H1 (cell line): ENCODE measurements around the gene GABRR2. TPM values are rescaled to one million over a fixed set of nuclear protein-coding genes. Genes with fewer than 3 reads are reported as not detected.

ENCODE experiments used
- CTCF ChIA-PET: fragments of 300-600 bp; sonication (Branson Sonifier 250); formaldehyde crosslinking; loops from one replicate; lab custom pipeline; 2021; ENCODE audit not compliant: partially characterized antibody; lab: Charles Lee
- POLR2A ChIA-PET: fragments of 300-600 bp; sonication (Branson Sonifier 250); formaldehyde crosslinking; loops from one replicate; lab custom pipeline; 2021; ENCODE audit warnings: inconsistent platforms; ENCODE audit not compliant: partially characterized antibody; lab: Charles Lee
- DNase-seq, 2 experiments: peaks; one replicate each; pipeline versions ENCODE4 v3.0.0 to v3.0.0-alpha.2; 2010 to 2022; ENCODE audit warnings: low spot score in 2 of 2, low read depth in 1 of 2, mixed read lengths in 1 of 2
- FAIRE-seq: peaks from 2 replicates; lab custom pipeline; 2011; peaks lifted over from hg19 to GRCh38; lab: Jason Lieb, UNC
- H2AFZ ChIP-seq: 2 replicates; pipeline ENCODE4 v1.8.1; 2012; ENCODE audit warnings: low read length, inconsistent platforms
- H2AK5ac ChIP-seq: 2 replicates; pipeline ENCODE4 v1.6.1; 2013; ENCODE audit warnings: low read depth, low read length
- H2BK120ac ChIP-seq: replicated peaks from 2 replicates; pipeline ENCODE3; 2013; ENCODE audit warnings: low read depth, low read length, inconsistent platforms
- H2BK12ac ChIP-seq: 2 replicates; pipeline ENCODE4 v1.6.1; 2013; ENCODE audit warnings: low read depth, low read length
- H2BK15ac ChIP-seq: 2 replicates; pipeline ENCODE4 v1.6.1; 2013; ENCODE audit warnings: low read length
- H2BK20ac ChIP-seq: 2 replicates; pipeline ENCODE4 v1.6.1; 2013; ENCODE audit warnings: low read length
- H2BK5ac ChIP-seq: 2 replicates; pipeline ENCODE4 v1.6.1; 2013; ENCODE audit warnings: low read depth, low read length
- H3K14ac ChIP-seq: 2 replicates; pipeline ENCODE4 v1.6.1; 2013; ENCODE audit warnings: inconsistent platforms; ENCODE audit not compliant: insufficient read length
- H3K18ac ChIP-seq: 2 replicates; pipeline ENCODE4 v1.6.1; 2013; ENCODE audit warnings: low read length; ENCODE audit errors: extremely low read depth
- H3K23ac ChIP-seq: 2 replicates; pipeline ENCODE4 v1.6.1; 2013; ENCODE audit warnings: inconsistent platforms; ENCODE audit not compliant: insufficient read length
- H3K23me2 ChIP-seq: 2 replicates; pipeline ENCODE4 v1.6.1; 2013; ENCODE audit warnings: low read depth, low read length
- H3K27ac ChIP-seq: 2 replicates; pipeline ENCODE4 v1.6.1; 2011; ENCODE audit warnings: low read depth, low read length, inconsistent platforms
- H3K27me3 ChIP-seq, 4 experiments: replicated peaks in 1 of 4; 1 replicate in 1 of 4; 2 replicates in 3 of 4; pipeline versions ENCODE4 v1.6.1 to v1.8.1; 2011 to 2013; ENCODE audit warnings: low read length in 3 of 4, mild to moderate bottlenecking in 3 of 4, inconsistent platforms in 2 of 4, mixed read lengths in 2 of 4, moderate library complexity in 1 of 4; ENCODE audit not compliant: control insufficient read depth in 3 of 4, insufficient read depth in 3 of 4; ENCODE audit errors: extremely low read depth in 1 of 4
- H3K36me3 ChIP-seq, 4 experiments: 2 replicates each; pipeline versions ENCODE4 v1.6.1 to v1.8.1; 2011 to 2013; ENCODE audit warnings: mild to moderate bottlenecking in 4 of 4, low read length in 3 of 4, moderate library complexity in 2 of 4, control low read depth in 1 of 4, inconsistent platforms in 1 of 4; ENCODE audit not compliant: insufficient read depth in 4 of 4, control insufficient read depth in 2 of 4
- H3K4ac ChIP-seq: replicated peaks from 2 replicates; pipeline ENCODE3; 2013; ENCODE audit warnings: low read length, low read depth, mixed read lengths, inconsistent platforms; ENCODE audit not compliant: insufficient read length
- H3K4me1 ChIP-seq, 4 experiments: replicated peaks in 1 of 4; 1 replicate in 1 of 4; 2 replicates in 3 of 4; pipeline versions ENCODE4 v1.6.1 to v1.8.1; 2011 to 2013; ENCODE audit warnings: low read length in 3 of 4, inconsistent platforms in 2 of 4, mixed read lengths in 1 of 4; ENCODE audit not compliant: insufficient read depth in 4 of 4, control insufficient read depth in 3 of 4
- H3K4me2 ChIP-seq, 2 experiments: 2 replicates each; pipeline versions ENCODE4 v1.6.1 to v1.8.1; 2011 to 2013; ENCODE audit warnings: low read depth in 2 of 2, low read length in 2 of 2, control low read depth in 1 of 2, inconsistent platforms in 1 of 2, mild to moderate bottlenecking in 1 of 2; ENCODE audit not compliant: insufficient read depth in 1 of 2
- H3K4me3 ChIP-seq, 4 experiments: fragments of 200-600, 300-600 bp in 1 of 4; sonication (generic), shearing (Covaris generic), sonication (Bioruptor Twin) in 1 of 4; 2 replicates each; pipeline versions ENCODE4 v1.5.1 to v1.8.1; 2011 to 2016; ENCODE audit warnings: low read length in 4 of 4, low read depth in 3 of 4, control low read depth in 2 of 4, inconsistent platforms in 2 of 4, mild to moderate bottlenecking in 2 of 4, mixed read lengths in 1 of 4, moderate library complexity in 1 of 4; ENCODE audit not compliant: insufficient read depth in 2 of 4; ENCODE audit errors: extremely low read depth in 1 of 4
- H3K56ac ChIP-seq: replicated peaks from 2 replicates; pipeline ENCODE3; 2013; ENCODE audit warnings: low read depth, mild to moderate bottlenecking, mixed read lengths, low read length, inconsistent platforms; ENCODE audit not compliant: insufficient read length
- H3K79me1 ChIP-seq: 2 replicates; pipeline ENCODE4 v1.6.1; 2013; ENCODE audit warnings: low read depth, low read length, control low read depth
- H3K79me2 ChIP-seq, 2 experiments: 2 replicates each; pipeline versions ENCODE4 v1.6.1 to v1.8.1; 2012 to 2013; ENCODE audit warnings: low read length in 2 of 2, mild to moderate bottlenecking in 2 of 2, inconsistent platforms in 1 of 2; ENCODE audit not compliant: insufficient read depth in 2 of 2, control insufficient read depth in 1 of 2
- H3K9ac ChIP-seq, 4 experiments: replicated peaks in 1 of 4; 1 replicate in 1 of 4; 2 replicates in 3 of 4; pipeline versions ENCODE4 v1.6.1 to v1.8.1; 2011 to 2013; ENCODE audit warnings: low read depth in 3 of 4, low read length in 3 of 4, control low read depth in 2 of 4, mild to moderate bottlenecking in 2 of 4, moderate library complexity in 2 of 4, inconsistent platforms in 1 of 4; ENCODE audit errors: extremely low read depth in 1 of 4
- H3K9me3 ChIP-seq, 2 experiments: 2 replicates each; pipeline versions ENCODE4 v1.6.1 to v1.8.1; 2012 to 2013; ENCODE audit warnings: mild to moderate bottlenecking in 2 of 2, moderate library complexity in 2 of 2, control low read depth in 1 of 2, inconsistent platforms in 1 of 2, low read depth in 1 of 2, low read length in 1 of 2, mixed read lengths in 1 of 2; ENCODE audit not compliant: insufficient read depth in 2 of 2
- H4K20me1 ChIP-seq, 2 experiments: replicated peaks in 1 of 2; 2 replicates each; pipeline versions ENCODE3 to v1.8.1; 2011 to 2013; ENCODE audit warnings: inconsistent platforms in 2 of 2, low read length in 2 of 2, mild to moderate bottlenecking in 1 of 2; ENCODE audit not compliant: insufficient read depth in 2 of 2, control insufficient read depth in 1 of 2
- H4K5ac ChIP-seq: 2 replicates; pipeline ENCODE4 v1.6.1; 2013; ENCODE audit warnings: low read length, low read depth, mixed read lengths, inconsistent platforms; ENCODE audit not compliant: insufficient read length
- H4K8ac ChIP-seq: 2 replicates; pipeline ENCODE4 v1.8.0; 2013; ENCODE audit warnings: mild to moderate bottlenecking, moderate library complexity, low read length, inconsistent platforms; ENCODE audit not compliant: insufficient read depth; ENCODE audit errors: extremely low read depth
- H4K91ac ChIP-seq: replicated peaks from 2 replicates; pipeline ENCODE3; 2013; ENCODE audit warnings: low read length, mixed read lengths, inconsistent platforms; ENCODE audit not compliant: insufficient read length
- BCL11A ChIP-seq, 2 experiments: IDR thresholded peaks; one replicate each; pipeline ENCODE4 v1.6.1; 2011; ENCODE audit warnings: low read depth in 2 of 2, low read length in 2 of 2, mild to moderate bottlenecking in 2 of 2
- CBX5 ChIP-seq: fragments of 300-800, 300-1000 bp; sonication (generic); IDR thresholded peaks from 2 replicates; pipeline ENCODE4 v1.7.1; 2016; ENCODE audit warnings: antibody characterized with exemption, low read length, low read depth
- HDAC2 ChIP-seq, 2 experiments: fragments of 300-600 bp in 1 of 2; sonication (generic) in 1 of 2; IDR thresholded peaks; 2 replicates each; pipeline ENCODE4 v1.6.1; 2011 to 2012; ENCODE audit warnings: low read depth in 2 of 2, low read length in 2 of 2, mild to moderate bottlenecking in 2 of 2, moderate library complexity in 2 of 2, borderline replicate concordance in 1 of 2, inconsistent platforms in 1 of 2
- HDAC6 ChIP-seq: IDR thresholded peaks from one replicate; pipeline ENCODE4 v1.7.1; 2012; ENCODE audit warnings: low read depth, mild to moderate bottlenecking, inconsistent platforms, low read length, moderate library complexity
- KDM1A ChIP-seq: fragments of 200-600, 300-600 bp; sonication (generic); IDR thresholded peaks from 2 replicates; pipeline ENCODE4 v1.7.1; 2016; ENCODE audit warnings: mild to moderate bottlenecking, low read length, borderline replicate concordance
- KDM5A ChIP-seq: fragments of 200-600 bp; IDR thresholded peaks from 2 replicates; pipeline ENCODE4 v1.7.1; 2012; ENCODE audit warnings: mild to moderate bottlenecking, low read length, inconsistent platforms, mixed read lengths
- NRF1 ChIP-seq: IDR thresholded peaks from 2 replicates; pipeline ENCODE4 v1.6.1; 2011; ENCODE audit warnings: mild to moderate bottlenecking, low read depth, low read length, improper control_type of control experiment
- POLR2AphosphoS5 ChIP-seq: IDR thresholded peaks from 2 replicates; pipeline ENCODE4 v1.6.1; 2011; ENCODE audit warnings: low read depth, low read length
- POU5F1 ChIP-seq: IDR thresholded peaks from 2 replicates; pipeline ENCODE4 v1.6.1; 2011; ENCODE audit warnings: low read depth, mild to moderate bottlenecking, low read length, moderate library complexity
- RBBP5 ChIP-seq: IDR thresholded peaks from 2 replicates; pipeline ENCODE4 v1.7.1; 2012; ENCODE audit warnings: low read depth, mild to moderate bottlenecking, inconsistent platforms, low read length, moderate library complexity, borderline replicate concordance
- RXRA ChIP-seq: IDR thresholded peaks from 2 replicates; pipeline ENCODE4 v1.6.1; 2011; ENCODE audit warnings: low read depth, mild to moderate bottlenecking, low read length, moderate library complexity; ENCODE audit not compliant: insufficient read depth
- SIX5 ChIP-seq: IDR thresholded peaks from 2 replicates; pipeline ENCODE4 v1.6.1; 2011; ENCODE audit warnings: mild to moderate bottlenecking, low read depth, low read length
- TAF7 ChIP-seq: optimal IDR thresholded peaks from 2 replicates; pipeline ENCODE3; 2011; ENCODE audit warnings: low read depth, mild to moderate bottlenecking, inconsistent platforms, low read length, moderate library complexity, borderline replicate concordance
- TCF12 ChIP-seq: IDR thresholded peaks from 2 replicates; pipeline ENCODE4 v1.6.1; 2011; ENCODE audit warnings: low read depth, mild to moderate bottlenecking, low read length
- YY1 ChIP-seq: IDR thresholded peaks from 2 replicates; pipeline ENCODE4 v1.6.1; 2011; ENCODE audit warnings: low read depth, mild to moderate bottlenecking, low read length
- WGBS, 2 experiments: shearing (Covaris generic) in 1 of 2; methylation state at CpG; one replicate each; pipeline versions ENCODE4 v1.1.6 to v1.1.7; 2013 to 2015; ENCODE audit warnings: low lambda C conversion rate in 2 of 2, mixed read lengths in 2 of 2, inconsistent platforms in 1 of 2, low coverage in 1 of 2, missing lambda C conversion rate in 1 of 2; ENCODE audit not compliant: insufficient replicate concordance in 2 of 2, insufficient coverage in 1 of 2, insufficient read length in 1 of 2; ENCODE audit errors: extremely low coverage in 1 of 2, missing lambda C conversion rate in 1 of 2; 5-methylcytosine and 5-hydroxymethylcytosine counted together
- polyA plus RNA-seq, 7 experiments: library from polyadenylated mRNA; depleted of rRNA in 3 of 7; stranded (reverse) in 5 of 7; unstranded in 2 of 7; fragments of >200 nt in 5 of 7; fragments of 200-250 nt in 2 of 7; gene quantifications; 1 replicate in 5 of 7; 2 replicates in 1 of 7; 4 replicates in 1 of 7; pipeline versions ENCODE4 v1.2.1 to v1.2.3, GENCODE V29; 2011 to 2013; ENCODE audit warnings: missing spikeins in 2 of 7, mixed read lengths in 2 of 7
- total RNA-seq: library from RNA; stranded (reverse); fragmentation: NEBNext Ultra II Directional; extraction: Animal tissue kit (Norgen Biotek cat#: 25700); gene quantifications from 2 replicates; pipeline ENCODE4 v1.2.1, GENCODE V29; 2021

The GABRR2 gene
- total and polyA plus RNA-seq, 2 of the 8 experiments (the other 6 are each of a cell fraction or from before 2014, with no cell fraction given) = not detected

GRCh38 chr6:89251170-89251569, 63.9 kb downstream of the GABRR2 start:
- Histone ChIP-seq H3K9ac (no peak overlapping the region), H3K79me2 (no peaks in the 10 kb centered on the region), H2BK15ac (no peak overlapping the region), H3K18ac (no peak overlapping the region), H2BK120ac (no peak overlapping the region), H3K4me1 (no peaks in the 10 kb centered on the region), H3K36me3 (no peaks in the 10 kb centered on the region), H4K8ac (no peak overlapping the region), H3K23ac (no peak overlapping the region), H3K79me1 (no peaks in the 10 kb centered on the region), H3K27ac (no peak overlapping the region), H4K91ac (no peak overlapping the region), H3K9me3 (no peaks in the 10 kb centered on the region), H2AFZ (no peak overlapping the region), H2BK12ac (no peak overlapping the region), H3K4me2 (no peak overlapping the region), H3K4me3 (no peak overlapping the region), H3K23me2 (no peaks in the 10 kb centered on the region), H2AK5ac (no peak overlapping the region), H3K14ac (no peak overlapping the region), H3K4ac (no peak overlapping the region), H2BK5ac (no peak overlapping the region), H3K27me3 (no peaks in the 10 kb centered on the region), H4K5ac (no peak overlapping the region), H3K56ac (no peak overlapping the region), H4K20me1 (no peaks in the 10 kb centered on the region), H2BK20ac (no peak overlapping the region)
- POLR2A ChIA-PET = interaction anchor here (1.4 kb wide), 1 partner anchor 15 kb away, joined by 3 read pairs; no protein-coding TSS in a partner anchor
- DNase-seq = peak in 1 of 2 experiments; percentile 17
- FAIRE-seq = no peak
- CTCF ChIA-PET = interaction anchor here (0.6 to 9.9 kb wide), 3 partner anchors 9 to 223 kb away, joined by 3 to 56 read pairs (median 7); no protein-coding TSS in a partner anchor
- WGBS, 2 experiments = 81% methylated on average over 2 of the region's 2 CpGs; no CpG with 5 or more reads in 1 of the 2 experiments
- TF ChIP-seq KDM5A (no peak), TCF12 (no peak), BCL11A (IDR thresholded peaks at IDR 0.05; ENCODE audit: low read depth in 2 of 2, low read length in 2 of 2) (no peak), CBX5 (no peak), HDAC6 (no peak), POU5F1 (no peak), POLR2AphosphoS5 (no peak), SIX5 (no peak), NRF1 (no peak), KDM1A (no peak), RXRA (no peak), RBBP5 (no peak), HDAC2 (IDR thresholded peaks at IDR 0.05; ENCODE audit: borderline replicate concordance in 1 of 2, low read depth in 2 of 2, low read length in 2 of 2) (no peak), YY1 (no peak), TAF7 (no peak)
